HepG2 (cell line): ENCODE measurements around the gene RAB32. TPM values are rescaled to one million over a fixed set of nuclear protein-coding genes. Genes with fewer than 3 reads are reported as not detected.
A peak's percentile ranks its signal among the peaks of the same experiment; 100 is the strongest.

Source experiments
- AHDC1 ChIP-seq: sonication (generic); formaldehyde crosslinking; IDR thresholded peaks from 2 replicates; pipeline ENCODE4 v1.5.1; 2020; ENCODE audit warnings: mild to moderate bottlenecking, missing genetic modification reagents, borderline replicate concordance
- ARID5B ChIP-seq: IDR thresholded peaks from 2 replicates; pipeline ENCODE4 v1.4.0; 2020; ENCODE audit warnings: mild to moderate bottlenecking, missing genetic modification reagents
- BORCS8-MEF2B ChIP-seq: sonication (generic); formaldehyde crosslinking; IDR thresholded peaks from 2 replicates; pipeline ENCODE4 v1.8.0; 2022; ENCODE audit warnings: mild to moderate bottlenecking, missing genetic modification reagents
- DR1 ChIP-seq: sonication (generic); formaldehyde crosslinking; IDR thresholded peaks from 2 replicates; pipeline ENCODE4 v1.8.0; 2021; ENCODE audit warnings: mild to moderate bottlenecking, missing genetic modification reagents, inconsistent platforms
- PRMT3 ChIP-seq: sonication (generic); formaldehyde crosslinking; IDR thresholded peaks from 2 replicates; pipeline ENCODE4 v1.8.1; 2022; ENCODE audit warnings: low read depth, mild to moderate bottlenecking, moderate library complexity, missing genetic modification reagents, borderline replicate concordance
- ZFX ChIP-seq: sonication (generic); formaldehyde crosslinking; IDR thresholded peaks from 2 replicates; pipeline ENCODE4 v1.4.0; 2020; ENCODE audit warnings: mild to moderate bottlenecking, low read depth, missing genetic modification reagents, moderate library complexity
- ZNF142 ChIP-seq: sonication (generic); formaldehyde crosslinking; IDR thresholded peaks from 2 replicates; pipeline ENCODE4 v1.4.0; 2020; ENCODE audit warnings: missing genetic modification reagents
- ZNF224 ChIP-seq: sonication (generic); formaldehyde crosslinking; IDR thresholded peaks from 2 replicates; pipeline ENCODE4 v1.5.0; 2020; ENCODE audit warnings: mild to moderate bottlenecking, missing genetic modification reagents
- ZNF629 ChIP-seq: sonication (generic); formaldehyde crosslinking; conservative IDR thresholded peaks from 2 replicates; pipeline ENCODE4 v1.5.0; 2020; ENCODE audit warnings: missing genetic modification reagents
- ZNF781 ChIP-seq: sonication (generic); formaldehyde crosslinking; IDR thresholded peaks from 2 replicates; pipeline ENCODE4 v1.5.1; 2020; ENCODE audit warnings: borderline replicate concordance, mild to moderate bottlenecking, missing genetic modification reagents; ENCODE audit errors: not compliant biosample characterization
- ZNF839 ChIP-seq: sonication (generic); formaldehyde crosslinking; IDR thresholded peaks from 2 replicates; pipeline ENCODE4 v1.4.0; 2020; ENCODE audit warnings: missing genetic modification reagents, mild to moderate bottlenecking, borderline replicate concordance
- ZNF883 ChIP-seq: sonication (generic); formaldehyde crosslinking; IDR thresholded peaks from 2 replicates; pipeline ENCODE4 v1.5.1; 2020; ENCODE audit warnings: mild to moderate bottlenecking, missing genetic modification reagents; ENCODE audit errors: not compliant biosample characterization
- polyA plus RNA-seq, 8 experiments: library from polyadenylated mRNA; depleted of rRNA in 3 of 8; stranded (reverse) in 7 of 8; unstranded in 1 of 8; fragments of >200 nt; fragmentation: Illumina TruSeq in 4 of 8; extraction: Trizol in 4 of 8; gene quantifications; 2 replicates each; pipeline versions ENCODE4 v1.2.1 to v1.2.3, GENCODE V29; 2011 to 2016; ENCODE audit warnings: low read depth in 4 of 8, missing spikeins in 1 of 8, mixed read lengths in 1 of 8; ENCODE audit not compliant: insufficient read depth in 1 of 8
- total RNA-seq, 5 experiments: library from RNA; depleted of rRNA; stranded (reverse); fragments of >200 nt; fragmentation: Illumina TruSeq; extraction: Trizol; gene quantifications; 2 replicates each; pipeline ENCODE4 v1.2.3, GENCODE V29; 2016; ENCODE audit warnings: low read depth in 1 of 5

RAB32 gene
- total and polyA plus RNA-seq, 2 of the 13 experiments (the other 11 are each of a cell fraction or from before 2014, with no cell fraction given): 43.7 to 93.9 TPM

GRCh38 chr6:146543940-146544615, 445 bp downstream of the RAB32 start (continued):
- TF ChIP-seq AHDC1 (CRISPR knock-in tag) (no peak), ZNF883 (peak; percentile 10), DR1 (CRISPR knock-in tag) (peak; percentile 61; the same call in 1 of the 2 replicates), ZNF142 (CRISPR knock-in tag) (peak; percentile 77; the same call in 1 of the 2 replicates), ARID5B (CRISPR knock-in tag) (peak; percentile 36), ZFX (CRISPR knock-in tag) (peak; percentile 78), ZNF224 (0 out of 2 replicates have a peak, but pooled peaks have one; percentile 2), ZNF629 (CRISPR knock-in tag) (peak; percentile 54; the same call in 1 of the 2 replicates), BORCS8-MEF2B (0 out of 2 replicates have a peak, but pooled peaks have one; percentile 1), ZNF839 (CRISPR knock-in tag) (peak; percentile 48; the same call in 1 of the 2 replicates), ZNF781 (CRISPR knock-in tag) (no peak), PRMT3 (CRISPR knock-in tag) (peak; percentile 87; the same call in 1 of the 2 replicates)
